Embryonic facial prominence (tissue), 1 donor: Measurements from ENCODE around the gene KICS2.

Experiments used
- DNase-seq: peaks from one replicate; pipeline ENCODE4 v3.0.0-alpha.2; 2016; ENCODE audit errors: extremely low spot score

KICS2 gene

GRCh38 chr12:64173456-64173855 is 48.6 kb downstream of the KICS2 start:
- no peak for DNase-seq
